Occipital lobe (tissue), 2 donors: ENCODE data around the gene ARID1B. TPM values are rescaled to one million over a fixed set of nuclear protein-coding genes. Genes with fewer than 3 reads are reported as not detected.

Experiments
- DNase-seq: peaks from one replicate; lab custom pipeline; 2025; lab: John Stamatoyannopoulos, UW
- total RNA-seq: library from RNA; depleted of rRNA; stranded (reverse); fragments of >200 nt; gene quantifications from one replicate; pipeline ENCODE4 v1.2.3, GENCODE V29; 2014

ARID1B gene
- total RNA-seq, 1 donor from 2014 or later = 95.8 TPM

- no peak for DNase-seq
Measured at GRCh38 chr6:157069585-157069984, 292.4 kb downstream of the ARID1B start.

GRCh38 chr6:157070403-157071107 lies 293.4 kb downstream of the ARID1B start:
- DNase-seq = no peak

- no peak for DNase-seq
Measured at GRCh38 chr6:157072128-157072527, 294.9 kb downstream of the ARID1B start.

DNA sequence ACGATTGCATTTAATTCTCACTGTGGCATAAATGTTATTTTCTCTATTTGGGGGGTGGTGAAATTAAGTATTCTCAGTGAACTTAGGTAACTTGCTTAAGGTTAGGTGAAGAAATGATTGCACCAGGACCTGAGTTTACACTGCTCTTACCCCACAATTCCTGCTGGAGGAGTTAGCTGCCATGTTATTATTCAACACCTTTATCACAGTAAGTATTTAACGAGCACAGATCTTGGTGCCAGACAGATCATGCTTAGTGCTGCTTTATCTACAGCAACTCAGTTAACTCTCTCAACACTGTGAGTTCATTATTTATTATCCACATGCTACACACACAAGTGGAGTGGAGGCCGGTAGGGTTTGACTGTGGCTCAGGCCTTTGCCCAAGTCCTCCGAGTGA lies 296.4 kb downstream of the ARID1B start:
- DNase-seq = no peak

- DNase-seq = no peak
Measured at GRCh38 chr6:157074969-157075368, 297.8 kb downstream of the ARID1B start.

DNA sequence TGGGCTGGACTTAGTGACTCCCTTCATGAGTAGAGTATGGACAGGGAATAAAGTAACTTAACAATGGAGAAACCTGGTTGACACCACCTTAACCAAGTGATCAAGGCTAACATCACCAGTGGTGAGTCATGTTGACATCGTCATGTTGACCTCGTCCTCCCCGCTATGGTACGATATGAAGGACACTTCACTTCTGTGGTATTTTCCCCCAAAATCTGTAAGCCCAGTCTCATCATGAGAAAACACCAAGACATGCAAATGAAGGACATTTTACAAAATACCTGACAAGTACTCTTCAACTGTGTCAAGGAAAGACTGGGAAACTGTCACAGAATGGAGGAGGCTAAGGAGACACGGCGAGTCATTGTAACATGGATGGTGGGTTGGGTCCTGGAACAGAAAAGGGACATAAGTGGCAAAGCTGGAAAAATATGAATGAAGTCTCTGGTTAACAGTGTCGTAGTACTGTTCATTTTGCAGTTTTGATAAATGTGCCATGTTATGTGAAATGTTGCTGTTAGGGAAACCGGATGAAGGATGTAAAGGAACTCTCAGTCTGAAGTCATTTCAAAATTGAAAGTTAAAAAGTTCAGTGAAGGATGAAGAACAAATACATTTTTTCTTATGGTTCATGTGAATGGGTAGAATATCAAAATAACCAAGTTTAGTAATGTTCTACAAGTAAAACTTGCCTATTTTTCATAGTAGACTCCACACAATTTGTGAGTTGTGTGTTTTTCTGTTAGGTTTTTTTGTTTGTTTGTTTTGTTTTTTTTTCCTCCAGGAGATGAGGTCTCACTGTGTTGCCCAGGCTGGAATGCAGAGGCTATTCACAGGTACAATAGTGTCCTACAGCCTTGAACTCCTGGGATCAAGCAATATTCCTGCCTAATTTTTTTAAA lies 298.6 kb downstream of the ARID1B start:
- no peak for DNase-seq

DNA sequence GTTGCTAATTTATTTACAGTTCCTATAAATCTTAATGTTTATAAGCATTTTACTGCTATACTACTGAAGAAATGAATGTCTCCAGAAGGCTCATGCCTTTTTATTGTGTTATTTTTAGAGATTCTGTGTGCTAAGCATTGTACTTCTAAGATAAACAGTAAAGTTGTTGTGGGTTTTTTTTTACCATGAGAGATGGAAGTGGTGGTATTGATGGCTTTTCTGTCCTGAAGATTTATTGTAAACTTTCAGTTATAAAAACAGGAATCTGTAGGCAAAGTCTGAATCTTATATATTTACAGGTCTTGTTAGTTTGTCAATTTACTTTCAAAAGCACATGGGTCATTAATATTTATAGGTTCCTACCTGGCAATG lies 299.3 kb downstream of the ARID1B start:
- no peak for DNase-seq

DNA sequence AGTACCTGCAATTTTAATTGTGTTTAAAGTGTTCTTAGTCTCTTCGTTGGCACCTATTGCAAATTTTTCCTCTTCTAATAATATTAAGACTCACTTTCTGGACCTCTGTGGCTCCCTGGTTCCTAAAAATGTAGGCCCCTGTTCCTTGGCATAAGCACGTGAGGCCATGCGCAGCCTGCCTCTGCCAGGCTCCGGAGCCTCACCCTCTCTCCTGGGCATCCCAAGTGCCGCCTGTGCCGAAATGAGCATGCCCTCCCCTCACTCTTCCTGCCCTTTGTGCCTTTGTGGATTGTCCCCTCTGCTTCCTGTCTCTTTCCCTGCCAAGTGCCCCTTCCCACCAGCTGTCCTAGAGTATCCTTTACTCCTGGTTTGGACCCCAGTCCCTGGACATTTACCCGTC lies 300.1 kb downstream of the ARID1B start:
- no peak for DNase-seq

- no peak for DNase-seq
Measured at GRCh38 chr6:157078326-157078725, 301.1 kb downstream of the ARID1B start.

- no peak for DNase-seq
Measured at GRCh38 chr6:157079277-157079676, 302.1 kb downstream of the ARID1B start.

- no peak for DNase-seq
Measured at GRCh38 chr6:157079771-157080170, 302.6 kb downstream of the ARID1B start.

DNA sequence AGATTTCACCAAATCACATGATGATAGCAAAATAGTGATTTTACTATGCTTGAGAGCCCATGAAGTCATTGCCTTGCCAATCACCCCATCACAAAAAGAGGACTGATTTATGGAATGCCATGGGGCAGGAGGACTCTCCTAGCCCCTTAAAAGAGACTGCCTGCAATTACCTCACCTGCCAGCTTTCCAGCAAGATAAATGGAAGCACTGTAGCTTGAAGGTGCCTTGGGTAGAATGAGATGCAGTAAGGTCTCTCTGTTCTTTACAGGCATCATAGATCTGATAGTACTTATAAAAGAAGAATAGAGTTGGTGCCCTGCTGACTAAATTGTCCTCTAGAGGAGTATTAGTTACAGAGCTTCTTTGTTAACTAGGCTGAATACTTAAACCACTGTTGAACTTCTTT lies 303.8 kb downstream of the ARID1B start:
- DNase-seq = no peak

GRCh38 chr6:157083343-157083742 lies 306.2 kb downstream of the ARID1B start:
- DNase-seq = no peak

DNA sequence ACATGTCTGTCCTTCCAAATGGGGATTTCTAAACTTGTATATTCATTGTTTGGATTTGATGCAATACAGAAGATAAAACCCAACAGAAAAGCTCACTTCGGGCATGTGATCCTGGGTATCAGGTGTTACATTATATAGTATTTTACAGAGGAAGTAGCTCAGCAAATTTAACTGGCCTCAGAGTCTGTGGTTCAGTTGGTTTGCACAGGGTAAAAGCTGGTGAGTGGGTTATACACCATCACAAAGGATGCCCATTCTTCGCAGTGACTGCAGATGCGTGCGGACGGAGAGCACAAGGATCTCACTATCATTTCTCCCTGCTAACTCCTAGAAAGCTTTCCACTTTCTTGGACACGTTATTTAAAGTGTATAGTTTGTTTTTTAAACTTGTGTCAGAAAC lies 309.5 kb downstream of the ARID1B start:
- no peak for DNase-seq

DNA sequence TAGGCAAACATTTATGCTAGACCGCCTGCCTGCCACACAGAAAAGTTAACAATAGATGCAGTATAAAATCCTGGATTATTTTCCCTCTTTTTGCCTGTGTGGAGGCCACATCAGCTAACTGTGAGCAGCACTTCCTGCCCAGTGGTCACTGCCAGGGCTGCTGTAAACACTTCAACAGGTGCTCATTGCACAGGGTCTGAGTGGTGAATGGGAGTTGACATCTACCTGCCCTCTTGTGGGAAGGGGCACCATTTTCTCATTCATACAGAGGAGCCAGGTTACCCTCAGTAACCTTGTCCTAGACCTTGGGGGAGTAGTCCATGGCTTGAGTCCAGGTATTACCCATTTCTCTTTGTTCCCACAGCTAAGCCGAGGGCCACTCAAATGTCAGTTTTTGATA lies 310.8 kb downstream of the ARID1B start:
- no peak for DNase-seq

DNA sequence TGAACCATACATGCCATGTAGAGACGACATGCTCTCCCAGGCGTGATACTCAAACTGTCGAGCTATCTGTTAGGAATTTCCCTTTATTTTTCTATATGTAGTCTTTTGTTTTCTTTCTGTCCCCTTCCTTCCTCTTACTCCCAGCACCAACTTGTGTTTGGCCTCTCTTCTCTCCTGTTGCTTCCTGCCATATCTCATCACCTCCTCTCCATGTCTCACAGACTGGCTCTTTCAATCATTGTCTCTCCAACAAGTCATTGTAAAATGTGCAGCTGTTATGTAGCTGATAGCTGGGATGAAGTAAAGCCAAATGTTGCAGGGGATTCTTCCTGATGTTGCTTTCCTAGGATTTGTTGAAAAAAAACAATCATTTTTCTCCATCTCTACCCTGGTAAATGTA lies 311.7 kb downstream of the ARID1B start:
- DNase-seq = no peak

- DNase-seq = no peak
Measured at GRCh38 chr6:157089258-157089657, 312.1 kb downstream of the ARID1B start.

DNA sequence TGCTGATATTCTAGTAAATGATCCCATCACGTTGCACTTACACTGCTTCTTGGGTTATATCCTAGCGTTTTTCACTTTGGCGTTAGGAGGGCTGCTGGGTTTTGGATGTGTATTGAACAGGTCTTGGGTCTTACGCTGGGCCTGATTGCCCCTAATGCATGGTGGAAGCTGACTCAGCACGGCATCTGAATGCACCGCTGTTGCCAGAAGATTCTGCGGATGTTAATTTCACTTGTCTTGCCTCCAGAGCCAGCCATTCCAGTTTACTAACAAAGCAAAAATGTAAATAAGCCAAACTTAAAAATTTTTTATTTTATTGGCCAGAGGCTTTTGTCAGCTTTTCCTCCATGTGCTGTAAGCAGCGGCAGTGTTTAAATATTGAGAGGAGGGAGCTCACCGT lies 312.7 kb downstream of the ARID1B start:
- no peak for DNase-seq

DNA sequence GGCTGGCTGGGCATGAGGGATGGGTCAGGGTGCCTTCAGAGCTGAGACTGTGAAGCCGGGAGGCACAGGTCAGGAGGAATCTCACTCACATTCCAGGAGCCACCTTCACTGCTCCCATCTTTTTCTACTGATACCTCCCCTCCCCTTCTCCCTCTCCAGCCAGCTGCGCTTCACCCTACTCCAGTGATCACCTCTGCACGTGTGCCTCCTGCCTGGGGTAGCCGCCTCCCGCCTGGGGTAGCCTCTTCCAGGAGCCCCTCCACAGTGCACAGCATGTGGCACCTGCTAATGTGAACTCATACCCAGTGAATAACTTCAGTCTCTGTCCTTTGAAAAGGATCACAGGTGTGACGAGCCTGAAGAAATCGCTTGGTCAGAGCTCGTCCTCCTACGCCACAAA lies 313.6 kb downstream of the ARID1B start:
- DNase-seq = no peak

- DNase-seq = no peak
Measured at GRCh38 chr6:157091243-157091642, 314.1 kb downstream of the ARID1B start.

DNA sequence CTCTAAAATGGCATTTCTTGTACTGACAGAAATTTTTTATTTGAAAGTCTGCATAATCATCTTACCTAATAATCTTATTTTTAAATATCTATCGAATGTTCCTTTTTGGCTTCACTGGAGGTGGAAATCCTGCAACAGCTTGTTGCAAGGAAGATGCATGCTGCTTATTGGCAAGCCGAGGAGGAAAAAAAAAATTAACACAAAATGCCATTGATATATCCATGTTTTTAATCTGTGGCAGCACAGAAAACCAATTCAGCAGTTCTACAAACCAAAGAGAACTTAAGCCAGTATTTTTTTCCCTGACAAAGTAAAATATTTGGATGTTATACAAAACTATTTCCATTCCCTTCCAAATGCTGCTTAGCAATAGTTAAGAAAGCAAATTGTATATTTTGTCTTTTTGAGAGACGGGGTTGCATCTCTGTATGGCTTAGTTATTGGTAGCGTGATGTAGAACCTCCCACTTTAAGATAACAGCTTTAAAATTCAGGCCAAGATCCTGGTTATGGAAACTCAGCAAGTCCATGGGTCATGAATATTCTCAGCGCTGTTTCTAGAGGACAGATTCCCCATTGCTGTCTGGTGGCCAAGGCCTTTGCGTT lies 314.8 kb downstream of the ARID1B start:
- no peak for DNase-seq

GRCh38 chr6:157092736-157093135 lies 315.6 kb downstream of the ARID1B start:
- no peak for DNase-seq

GRCh38 chr6:157093536-157093935 lies 316.4 kb downstream of the ARID1B start:
- DNase-seq = no peak
